Keratinocyte (primary cell): ENCODE results near the gene OTOF.

Source experiments
- CTCF ChIP-seq, 3 experiments: IDR thresholded peaks in 1 of 3; conservative IDR thresholded peaks in 1 of 3; optimal IDR thresholded peaks in 1 of 3; 2 replicates in 2 of 3; 3 replicates in 1 of 3; pipeline versions ENCODE3 to v1.5.1; 2011; ENCODE audit warnings: low read length in 3 of 3, mild to moderate bottlenecking in 3 of 3, moderate library complexity in 2 of 3, control low read depth in 1 of 3, inconsistent platforms in 1 of 3; ENCODE audit not compliant: insufficient read depth in 2 of 3; ENCODE audit errors: extremely low read depth in 1 of 3
- EZH2 ChIP-seq: IDR thresholded peaks from one replicate; pipeline ENCODE4 v1.6.1; 2012; ENCODE audit warnings: inconsistent platforms, mild to moderate bottlenecking, low read length, moderate library complexity

DNA sequence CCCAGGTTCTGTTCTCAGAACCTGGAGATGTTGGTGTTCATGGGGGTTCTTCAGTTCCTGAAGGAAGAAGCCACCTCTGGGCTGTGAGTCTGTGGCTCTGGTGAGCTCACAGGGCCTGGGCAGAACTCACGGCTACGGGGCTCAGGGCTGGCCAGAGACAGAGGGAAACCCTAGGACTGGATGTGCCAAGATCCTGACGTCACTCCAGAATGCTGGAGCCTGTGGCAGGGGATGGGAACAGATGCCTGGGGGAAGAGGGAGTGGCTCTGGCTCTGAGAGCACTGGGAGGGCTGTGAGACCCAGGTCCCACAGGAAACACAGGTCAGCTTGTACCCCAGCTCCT lies at the start of gene OTOF:
- TF ChIP-seq CTCF (optimal IDR thresholded peaks at IDR 0.05 in 1 of 3, IDR thresholded peaks at IDR 0.05 in 1 of 3, conservative IDR thresholded peaks at IDR 0.05 in 1 of 3; ENCODE audit: extremely low read depth in 1 of 3, insufficient read depth in 2 of 3, low read length in 3 of 3) = no peak
- TF ChIP-seq EZH2 = no peak
